ENCODE data around the gene HES4.
"Not testable (repeated sequence)": the region's sequence is repeated elsewhere in the genome, so short reads cannot be mapped to it uniquely, and the experiment has no call there.

HES4 gene

GRCh38 chr1:997993-998744 is 1.7 kb downstream of the HES4 start:
- DNase-seq (ENCODE audit: low spot score): no peak

GRCh38 chr1:997713-997992 is 2.2 kb downstream of the HES4 start:
- DNase-seq (ENCODE audit: low spot score): no peak

- DNase-seq (ENCODE audit: low spot score): no peak
Measured at GRCh38 chr1:996851-997712, 2.8 kb downstream of the HES4 start.

- no peak for DNase-seq (ENCODE audit: low spot score)
Measured at GRCh38 chr1:995665-996633, 3.9 kb downstream of the HES4 start.

GRCh38 chr1:994546-994945 is 5.4 kb downstream of the HES4 start:
- not testable (repeated sequence) for DNase-seq (ENCODE audit: low spot score)

- no peak for DNase-seq (ENCODE audit: low spot score)
Measured at GRCh38 chr1:993379-993995, 6.4 kb downstream of the HES4 start.

GRCh38 chr1:992362-992761 is 7.5 kb downstream of the HES4 start:
- no peak for DNase-seq (ENCODE audit: low spot score)

- DNase-seq (ENCODE audit: low spot score): no peak
Measured at GRCh38 chr1:991895-992294, 8.0 kb downstream of the HES4 start.

GRCh38 chr1:991275-991674 is 8.6 kb downstream of the HES4 start:
- not testable (repeated sequence) for DNase-seq (ENCODE audit: low spot score)

- DNase-seq (ENCODE audit: low spot score): not testable (repeated sequence)
Measured at GRCh38 chr1:988061-988460, 11.8 kb downstream of the HES4 start.

GRCh38 chr1:985126-985525 is 14.8 kb downstream of the HES4 start:
- no peak for DNase-seq (ENCODE audit: low spot score)

- DNase-seq (ENCODE audit: low spot score): no peak
Measured at GRCh38 chr1:984476-984814, 15.5 kb downstream of the HES4 start.

GRCh38 chr1:983798-984475 is 16.0 kb downstream of the HES4 start:
- no peak for DNase-seq (ENCODE audit: low spot score)

- no peak for DNase-seq (ENCODE audit: low spot score)
Measured at GRCh38 chr1:982765-983436, 17.0 kb downstream of the HES4 start.

GRCh38 chr1:981955-982558 is 17.8 kb downstream of the HES4 start, which contains the start of gene PERM1:
Gene PERM1 (minus strand): TSS chr1:982093. CDS start chr1:981029, 1,064 bp downstream.
- no peak for DNase-seq (ENCODE audit: low spot score)

- no peak for DNase-seq (ENCODE audit: low spot score)
Measured at GRCh38 chr1:981491-981954, 18.4 kb downstream of the HES4 start.

- DNase-seq (ENCODE audit: low spot score): no peak
Measured at GRCh38 chr1:980602-981395, 19.1 kb downstream of the HES4 start.

GRCh38 chr1:980137-980571 is 19.7 kb downstream of the HES4 start:
- no peak for DNase-seq (ENCODE audit: low spot score)

GRCh38 chr1:979744-980072 is 20.2 kb downstream of the HES4 start:
- no peak for DNase-seq (ENCODE audit: low spot score)
